HL-60/S4 treated with retinoic acid at 250 ng/mL for 4 days and 3 days (cell line): ENCODE measurements around the gene GRIA2.
"Not testable (repeated sequence)": the region's sequence is repeated elsewhere in the genome, so short reads cannot be mapped to it uniquely, and the experiment has no call there.

Experiments used
- in situ Hi-C: fragments of 300-500 bp; cut with MboI; formaldehyde crosslinking; loops from 2 replicates; pipeline ENCODE4 v1.7.0; 2022; ENCODE audit warnings: low sequenced_read_pairs

Gene GRIA2

GRCh38 chr4:157220371-157220881 lies at the start of gene GRIA2:
GRIA2 (plus strand) TSS chr4:157220728; CDS start chr4:157221043, 315 bp downstream.
- in situ Hi-C loops = no loop called here

- in situ Hi-C loops = no loop called here
Measured at GRCh38 chr4:157172011-157172410, 48.5 kb upstream of the GRIA2 start.

- in situ Hi-C loops = not testable (repeated sequence)
Measured at GRCh38 chr4:157180268-157180667, 40.3 kb upstream of the GRIA2 start.

- in situ Hi-C loops = no loop called here
Measured at GRCh38 chr4:157184300-157184699, 36.2 kb upstream of the GRIA2 start.

GRCh38 chr4:157185363-157185762 lies 35.2 kb upstream of the GRIA2 start:
- in situ Hi-C loops = no loop called here

GRCh38 chr4:157195374-157195773 lies 25.2 kb upstream of the GRIA2 start:
- in situ Hi-C loops = no loop called here

- in situ Hi-C loops = no loop called here
Measured at GRCh38 chr4:157196046-157196445, 24.5 kb upstream of the GRIA2 start.

GRCh38 chr4:157204634-157205244 lies 15.8 kb upstream of the GRIA2 start:
- in situ Hi-C loops = no loop called here

- in situ Hi-C loops = no loop called here
Measured at GRCh38 chr4:157217708-157218107, 2.8 kb upstream of the GRIA2 start.

GRCh38 chr4:157219711-157220370 lies 687 bp upstream of the GRIA2 start:
- in situ Hi-C loops = no loop called here

GRCh38 chr4:157221426-157221894 lies 932 bp downstream of the GRIA2 start:
- in situ Hi-C loops = no loop called here

GRCh38 chr4:157221895-157222770 lies 1.6 kb downstream of the GRIA2 start:
- in situ Hi-C loops = no loop called here

GRCh38 chr4:157222771-157223160 lies 2.2 kb downstream of the GRIA2 start:
- in situ Hi-C loops = no loop called here

- in situ Hi-C loops = no loop called here
Measured at GRCh38 chr4:157223456-157223855, 2.9 kb downstream of the GRIA2 start.

GRCh38 chr4:157225096-157225495 lies 4.6 kb downstream of the GRIA2 start:
- in situ Hi-C loops = no loop called here

GRCh38 chr4:157226035-157226434 lies 5.5 kb downstream of the GRIA2 start:
- in situ Hi-C loops = no loop called here

- in situ Hi-C loops = no loop called here
Measured at GRCh38 chr4:157226601-157227000, 6.1 kb downstream of the GRIA2 start.

- in situ Hi-C loops = no loop called here
Measured at GRCh38 chr4:157231525-157231924, 11.0 kb downstream of the GRIA2 start.

GRCh38 chr4:157242871-157243270 lies 22.3 kb downstream of the GRIA2 start:
- in situ Hi-C loops = no loop called here

GRCh38 chr4:157244348-157244747 lies 23.8 kb downstream of the GRIA2 start:
- in situ Hi-C loops = no loop called here

- in situ Hi-C loops = no loop called here
Measured at GRCh38 chr4:157245351-157245750, 24.8 kb downstream of the GRIA2 start.
